ENCODE data around the gene API5.

The API5 gene

DNA sequence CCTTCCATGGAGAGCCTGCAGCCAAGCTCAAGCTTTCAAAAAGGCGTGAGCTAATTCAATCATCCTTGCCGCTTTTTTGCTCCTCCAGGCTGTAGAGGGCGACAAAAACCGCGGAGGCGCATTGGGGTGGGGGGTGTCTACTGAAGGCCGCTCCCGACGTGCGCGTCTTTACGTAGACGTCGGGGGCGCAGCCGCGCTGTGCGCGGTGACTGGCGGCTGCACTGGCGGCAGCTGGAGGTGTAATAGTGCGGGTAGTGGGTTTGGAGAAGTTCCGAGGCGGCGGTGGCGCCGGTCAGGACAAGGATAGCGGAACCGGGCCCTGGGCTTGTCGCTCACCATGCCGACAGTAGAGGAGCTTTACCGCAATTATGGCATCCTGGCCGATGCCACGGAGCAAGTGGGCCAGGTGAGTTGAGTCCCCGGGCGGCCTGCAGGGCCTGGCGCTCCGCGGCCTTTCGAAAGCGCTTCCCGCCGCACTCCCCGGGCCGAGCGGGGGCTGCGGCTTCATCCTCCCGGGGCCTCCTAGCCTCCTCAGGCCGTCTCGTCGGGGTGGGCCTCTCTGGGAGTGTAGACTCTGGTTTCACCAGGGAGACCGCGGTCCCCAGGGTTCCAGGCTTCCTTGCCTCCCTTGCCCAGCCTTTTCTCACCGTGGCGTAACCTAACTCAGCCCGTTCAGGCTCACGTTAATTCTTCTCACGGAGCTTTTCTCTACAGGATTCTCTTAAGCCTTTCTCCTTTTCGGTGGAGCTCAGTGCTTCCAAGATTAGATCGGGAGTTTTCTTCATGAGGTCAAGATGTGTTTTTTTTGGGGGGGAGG, at the start of gene API5:
Gene API5, plus strand, starts transcription at position 206 of the 817 bp plus-strand sequence. Its CDS starts 132 bp downstream, at position 338.
- peak within 1 kb of the TSS; percentile 89 for H3K4me3 ChIP-seq (ENCODE audit: low read length)
- DNase-seq (ENCODE audit: low read depth), result peak; percentile 91
- peak; percentile 74 for TF ChIP-seq CTCF (conservative IDR thresholded peaks at IDR 0.05; ENCODE audit: low read length)

DNA sequence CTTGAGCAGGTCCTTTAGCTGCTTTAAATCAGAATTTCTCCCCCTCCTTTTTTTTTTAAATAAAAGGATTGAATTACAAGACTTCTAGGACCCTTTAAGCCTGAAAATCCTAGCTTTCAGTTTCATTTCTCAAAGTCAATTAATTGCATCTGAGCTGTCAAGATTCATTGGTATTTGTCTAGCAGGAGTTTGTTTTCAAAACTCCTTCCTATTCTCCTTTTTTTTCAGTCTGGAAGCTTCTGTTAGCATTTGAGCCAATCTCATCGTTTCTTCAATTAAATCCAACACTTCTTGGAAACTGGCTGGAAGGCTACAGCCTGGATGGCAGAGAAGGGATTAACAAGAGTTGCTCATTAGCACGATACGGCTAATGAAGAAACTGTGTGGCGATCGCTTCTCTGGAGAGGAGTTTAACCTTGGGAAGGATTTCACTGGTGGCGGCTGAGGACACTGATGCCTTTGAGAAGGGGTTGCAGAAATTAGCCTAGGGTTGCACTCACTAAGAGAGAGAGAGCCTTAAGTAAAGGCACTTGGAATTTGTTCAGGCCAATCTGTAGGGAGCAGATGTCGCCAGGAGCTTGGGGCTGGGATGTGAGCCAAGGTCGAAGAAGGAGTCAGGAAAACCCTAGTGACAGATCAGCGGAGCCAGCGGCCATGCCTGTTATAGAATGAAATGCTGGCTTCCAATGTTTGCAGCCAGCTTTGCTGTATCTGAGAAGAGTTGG, 43.8 kb upstream of the API5 start:
- no peak for TF ChIP-seq CTCF (conservative IDR thresholded peaks at IDR 0.05; ENCODE audit: low read length)
- no peak overlapping the region for H3K4me3 ChIP-seq (ENCODE audit: low read length)
- DNase-seq (ENCODE audit: low read depth), result peak; percentile 16

DNA sequence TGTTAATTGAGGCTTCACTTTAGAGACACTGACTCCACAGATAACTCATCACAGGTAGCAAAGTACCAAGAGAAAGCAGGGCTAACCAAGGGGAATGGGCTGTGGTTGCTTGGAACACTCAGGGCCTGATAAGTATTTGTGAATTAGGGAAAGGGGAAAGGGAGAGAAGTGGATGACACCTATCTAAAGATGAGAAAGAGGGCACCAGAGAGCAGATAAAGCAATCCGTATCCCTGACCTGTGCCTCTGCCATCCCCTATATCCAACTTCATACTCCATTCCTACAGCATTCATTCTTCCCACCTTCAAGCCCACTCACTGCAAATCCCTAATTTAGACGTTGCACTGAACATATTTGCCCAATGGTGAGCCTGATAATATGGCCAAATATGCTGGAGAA, 43.0 kb upstream of the API5 start:
- no peak for TF ChIP-seq CTCF (conservative IDR thresholded peaks at IDR 0.05; ENCODE audit: low read length)
- no peak overlapping the region for H3K4me3 ChIP-seq (ENCODE audit: low read length)
- DNase-seq (ENCODE audit: low read depth), result no peak

DNA sequence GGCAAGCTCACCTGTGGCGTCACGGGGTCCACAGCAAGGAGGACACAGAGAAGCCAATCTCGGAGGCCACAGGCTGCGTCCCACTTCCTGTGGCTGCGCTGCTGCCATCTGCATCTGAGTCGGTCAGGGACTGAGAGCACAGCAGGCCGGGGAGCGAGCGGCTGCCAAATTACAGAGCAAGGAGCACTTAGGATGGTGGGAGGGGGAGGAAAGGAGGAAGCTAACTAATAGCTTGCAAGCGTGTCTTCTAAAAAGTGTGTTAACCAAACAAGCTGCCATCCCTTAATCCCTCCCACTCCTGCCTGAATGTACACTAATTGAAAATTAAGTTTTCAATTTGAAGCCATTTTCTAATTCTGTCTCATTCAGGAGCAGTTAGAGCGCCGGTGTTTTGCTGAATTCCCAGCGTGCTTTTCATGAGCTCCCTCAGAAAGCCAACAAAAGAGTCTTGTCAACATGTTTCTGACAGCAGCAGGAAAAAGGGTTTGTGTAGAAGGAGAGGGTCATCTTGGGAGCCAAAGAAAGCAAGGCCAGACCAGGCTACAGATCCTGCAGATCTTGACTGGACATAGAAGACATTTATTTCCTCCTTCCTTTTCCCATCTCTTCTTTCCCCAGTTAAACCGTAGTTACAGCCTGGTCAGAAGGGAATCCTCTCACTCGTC, 42.4 kb upstream of the API5 start:
- no peak for TF ChIP-seq CTCF (conservative IDR thresholded peaks at IDR 0.05; ENCODE audit: low read length)
- no peak for DNase-seq (ENCODE audit: low read depth)
- no peak overlapping the region for H3K4me3 ChIP-seq (ENCODE audit: low read length)

DNA sequence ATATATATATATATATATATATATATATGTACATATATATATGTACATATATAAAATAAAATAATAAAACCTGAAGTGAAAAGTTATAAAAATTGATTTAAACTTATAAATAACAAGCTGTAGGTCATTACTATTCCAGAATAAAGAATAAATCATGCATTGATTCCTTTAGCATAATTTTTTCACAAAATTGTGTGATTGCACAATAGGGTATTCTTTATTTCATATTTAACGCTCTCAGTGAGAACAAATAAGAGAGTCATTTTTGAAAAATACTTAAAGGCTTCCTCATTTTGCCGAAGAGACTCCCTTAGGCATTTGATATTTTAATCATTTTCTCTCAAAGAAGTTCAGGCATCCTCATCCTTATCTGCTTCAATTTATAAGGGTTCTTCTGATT, 41.3 kb upstream of the API5 start:
- H3K4me3 ChIP-seq (ENCODE audit: low read length), result no peak overlapping the region
- no peak for DNase-seq (ENCODE audit: low read depth)

More for the DNA sequence above, 41.3 kb upstream of the API5 start:
- no peak for TF ChIP-seq CTCF (conservative IDR thresholded peaks at IDR 0.05; ENCODE audit: low read length)

Measured in AG10803 (cell line).